ENCODE data around the gene FAM72D. TPM values are rescaled to one million over a fixed set of nuclear protein-coding genes. Genes with fewer than 3 reads are reported as not detected.
A peak's percentile ranks its signal among the peaks of the same experiment; 100 is the strongest.
"Not testable (repeated sequence)": the region's sequence is repeated elsewhere in the genome, so short reads cannot be mapped to it uniquely, and the experiment has no call there.

The FAM72D gene
- total RNA-seq, 6 experiments from 2014 or later = 0.09 to 0.32 TPM; not detected in 4

- ATAC-seq; H3K27me3 ChIP-seq; H3K4me3 ChIP-seq; H3K36me3 ChIP-seq; H3K9me3 ChIP-seq; H3K27ac ChIP-seq; H3K4me1 ChIP-seq; DNase-seq; intact Hi-C loops (cut with DNase I): not testable (repeated sequence)
- WGBS (ENCODE audit: insufficient coverage, low coverage, low lambda C conversion rate, missing lambda C conversion rate) = no CpG with 5 or more reads among the region's 1 CpG
Measured at GRCh38 chr1:145125112-145125511, 29.3 kb downstream of the FAM72D start.

GRCh38 chr1:145127144-145127543, 31.4 kb downstream of the FAM72D start:
- H3K36me3 ChIP-seq; H3K9me3 ChIP-seq; H3K4me1 ChIP-seq; H3K27ac ChIP-seq; intact Hi-C loops (cut with DNase I); DNase-seq; H3K4me3 ChIP-seq; ATAC-seq; H3K27me3 ChIP-seq: not testable (repeated sequence)

- H3K27ac ChIP-seq; H3K27me3 ChIP-seq; H3K9me3 ChIP-seq; intact Hi-C loops (cut with DNase I); DNase-seq; H3K36me3 ChIP-seq; H3K4me3 ChIP-seq; H3K4me1 ChIP-seq: not testable (repeated sequence)
- WGBS (ENCODE audit: insufficient coverage, low coverage, low lambda C conversion rate, missing lambda C conversion rate) = 66% methylated on average over 14 of the region's 14 CpGs
- peak in 1 of 4 donors; percentile 23 for ATAC-seq
Measured at GRCh38 chr1:145128697-145129469, 33.1 kb downstream of the FAM72D start.

- intact Hi-C loops (cut with DNase I); DNase-seq; H3K9me3 ChIP-seq; H3K4me1 ChIP-seq; H3K4me3 ChIP-seq; H3K36me3 ChIP-seq; H3K27ac ChIP-seq; H3K27me3 ChIP-seq: not testable (repeated sequence)
- no CpG with 5 or more reads among the region's 1 CpG for WGBS (ENCODE audit: insufficient coverage, low coverage, low lambda C conversion rate, missing lambda C conversion rate)
- ATAC-seq = peak in 3 of 4 donors; percentile 59 to 75 (median 60)
Measured at GRCh38 chr1:145134476-145134875, 38.7 kb downstream of the FAM72D start.

- intact Hi-C loops (cut with DNase I); H3K36me3 ChIP-seq; ATAC-seq; H3K9me3 ChIP-seq; H3K4me1 ChIP-seq; H3K4me3 ChIP-seq; DNase-seq; H3K27ac ChIP-seq; H3K27me3 ChIP-seq: not testable (repeated sequence)
- 67% methylated on average over 1 of the region's 2 CpGs for WGBS (ENCODE audit: insufficient coverage, low coverage, low lambda C conversion rate, missing lambda C conversion rate)
Measured at GRCh38 chr1:145140549-145140948, 44.8 kb downstream of the FAM72D start.

GRCh38 chr1:145144264-145144913, 48.6 kb downstream of the FAM72D start:
- H3K27me3 ChIP-seq; DNase-seq; H3K27ac ChIP-seq; H3K4me1 ChIP-seq; H3K4me3 ChIP-seq; H3K36me3 ChIP-seq; H3K9me3 ChIP-seq; ATAC-seq; intact Hi-C loops (cut with DNase I): not testable (repeated sequence)
- WGBS (ENCODE audit: insufficient coverage, low coverage, low lambda C conversion rate, missing lambda C conversion rate) = no CpG with 5 or more reads among the region's 3 CpGs

- ATAC-seq; H3K4me1 ChIP-seq; H3K9me3 ChIP-seq; H3K4me3 ChIP-seq; H3K27me3 ChIP-seq; H3K36me3 ChIP-seq; intact Hi-C loops (cut with DNase I); H3K27ac ChIP-seq: not testable (repeated sequence)
- WGBS (ENCODE audit: insufficient coverage, low coverage, low lambda C conversion rate, missing lambda C conversion rate) = 100% methylated on average over 2 of the region's 4 CpGs
- DNase-seq = peak in 1 of 3 donors; percentile 30
Measured at GRCh38 chr1:145146308-145146707, 50.5 kb downstream of the FAM72D start.

GRCh38 chr1:145147172-145147571, 51.4 kb downstream of the FAM72D start:
- H3K4me1 ChIP-seq; H3K36me3 ChIP-seq; H3K27ac ChIP-seq; intact Hi-C loops (cut with DNase I); ATAC-seq; H3K9me3 ChIP-seq; DNase-seq; H3K27me3 ChIP-seq; H3K4me3 ChIP-seq: not testable (repeated sequence)
- WGBS (ENCODE audit: insufficient coverage, low coverage, low lambda C conversion rate, missing lambda C conversion rate) = no CpG with 5 or more reads among the region's 4 CpGs

- H3K36me3 ChIP-seq; H3K27me3 ChIP-seq; H3K27ac ChIP-seq; H3K9me3 ChIP-seq; H3K4me1 ChIP-seq; H3K4me3 ChIP-seq; intact Hi-C loops (cut with DNase I); DNase-seq: not testable (repeated sequence)
- no CpG with 5 or more reads among the region's 4 CpGs for WGBS (ENCODE audit: insufficient coverage, low coverage, low lambda C conversion rate, missing lambda C conversion rate)
- peak; percentile 60 to 72 (median 68) for ATAC-seq
Measured at GRCh38 chr1:145155421-145155820, 59.6 kb downstream of the FAM72D start.

GRCh38 chr1:145155873-145156272, 60.1 kb downstream of the FAM72D start:
- intact Hi-C loops (cut with DNase I); H3K9me3 ChIP-seq; H3K27ac ChIP-seq; H3K4me3 ChIP-seq; H3K27me3 ChIP-seq; H3K4me1 ChIP-seq; H3K36me3 ChIP-seq: not testable (repeated sequence)
- peak in 2 of 4 donors; percentile 27 to 37 for ATAC-seq
- DNase-seq = peak in 2 of 3 donors; percentile 1 to 24
- 14% methylated on average over 1 of the region's 5 CpGs for WGBS (ENCODE audit: insufficient coverage, low coverage, low lambda C conversion rate, missing lambda C conversion rate)

- DNase-seq (peak in 2 of 3 donors; percentile 19 to 27), ATAC-seq (peak; percentile 39 to 64 (median 44))
- H3K27ac ChIP-seq; H3K4me1 ChIP-seq; H3K36me3 ChIP-seq; H3K4me3 ChIP-seq; H3K9me3 ChIP-seq; H3K27me3 ChIP-seq; intact Hi-C loops (cut with DNase I): not testable (repeated sequence)
- WGBS (ENCODE audit: insufficient coverage, low coverage, low lambda C conversion rate, missing lambda C conversion rate) = 20% methylated on average over 13 of the region's 26 CpGs
Measured at GRCh38 chr1:145156891-145157610, 61.3 kb downstream of the FAM72D start.

Measured in right lobe of liver (tissue), 6 donors.